ENCODE results near the gene NCAPH2. TPM values are rescaled to one million over a fixed set of nuclear protein-coding genes. Genes with fewer than 3 reads are reported as not detected.
A peak's percentile ranks its signal among the peaks of the same experiment; 100 is the strongest.
"Not testable (repeated sequence)": the region's sequence is repeated elsewhere in the genome, so short reads cannot be mapped to it uniquely, and the experiment has no call there.

Gene NCAPH2
- polyA plus RNA-seq, 1 donor: 36.3 TPM

DNA sequence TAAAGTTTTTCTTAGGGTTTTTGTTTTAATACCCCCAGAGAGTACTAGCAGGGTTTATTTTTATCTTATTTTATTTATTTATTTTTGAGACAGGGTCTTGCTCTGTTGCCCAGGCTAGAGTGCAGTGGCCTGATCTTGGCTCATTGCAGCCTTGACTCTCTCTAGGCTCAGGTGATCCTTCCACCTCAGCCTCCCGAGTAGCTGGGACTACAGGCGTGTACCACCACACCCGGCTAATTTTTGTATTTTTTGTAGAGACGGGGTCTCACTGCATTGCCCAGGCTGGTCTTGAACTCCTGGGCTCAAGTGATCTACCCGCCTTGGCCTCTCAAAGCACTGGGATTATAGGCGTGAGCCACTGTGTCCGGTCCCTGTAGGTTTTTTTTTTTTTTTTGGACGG is 12.2 kb downstream of the NCAPH2 start:
- DNase-seq: not testable (repeated sequence)

DNA sequence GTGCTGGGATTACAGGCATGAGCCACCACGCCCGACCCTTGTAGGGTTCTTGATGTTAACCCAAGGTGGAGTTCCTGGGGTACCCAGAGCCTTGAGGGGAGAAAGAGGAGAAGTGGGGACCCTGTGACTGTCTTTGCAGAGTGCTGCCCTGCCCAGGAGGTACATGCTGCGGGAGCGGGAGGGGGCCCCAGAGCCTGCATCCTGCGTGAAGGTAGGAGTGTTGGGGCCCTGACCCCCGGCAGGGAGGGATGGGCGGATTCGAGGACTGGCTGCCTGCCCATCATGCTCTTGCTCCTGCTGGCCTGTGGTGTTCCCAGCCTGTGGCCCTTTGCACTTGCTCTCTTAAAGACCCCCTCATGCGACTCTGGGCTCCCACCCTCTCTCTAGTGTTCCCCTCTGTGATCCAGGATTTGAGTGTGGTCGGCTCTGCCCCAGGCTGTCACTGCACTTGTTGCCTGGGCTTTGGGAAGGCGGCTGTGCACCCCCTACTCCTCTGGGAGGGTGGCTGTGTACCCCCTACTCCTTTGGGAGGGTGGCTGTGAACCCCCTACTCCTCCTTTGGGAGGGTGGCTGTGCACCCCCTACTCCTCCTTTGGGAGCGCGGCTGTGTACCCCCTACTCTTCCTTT is 12.9 kb downstream of the NCAPH2 start:
- no peak for DNase-seq

DNA sequence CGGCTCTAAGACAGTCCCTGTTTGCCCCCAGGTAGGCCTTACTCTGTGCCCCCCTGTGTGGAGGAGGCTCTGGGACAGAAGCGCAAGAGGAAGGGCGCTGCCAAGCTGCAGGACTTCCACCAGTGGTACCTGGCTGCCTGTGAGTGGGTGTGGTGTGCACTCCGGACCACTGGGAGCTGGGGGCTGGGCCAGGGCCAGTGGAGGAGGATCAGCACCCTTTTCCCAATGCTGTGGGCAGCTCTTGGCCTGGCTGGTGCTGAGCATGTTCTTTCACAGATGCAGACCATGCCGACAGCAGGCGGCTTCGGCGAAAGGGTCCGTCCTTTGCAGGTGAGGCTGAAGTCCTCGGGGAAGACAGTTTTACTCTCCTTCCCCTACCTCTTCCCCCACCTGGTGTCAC is 13.7 kb downstream of the NCAPH2 start:
- DNase-seq: no peak

- DNase-seq: no peak
Measured at GRCh38 chr22:50522208-50522805, 14.3 kb downstream of the NCAPH2 start.

GRCh38 chr22:50522806-50523438 is 14.9 kb downstream of the NCAPH2 start:
- no peak for DNase-seq

DNA sequence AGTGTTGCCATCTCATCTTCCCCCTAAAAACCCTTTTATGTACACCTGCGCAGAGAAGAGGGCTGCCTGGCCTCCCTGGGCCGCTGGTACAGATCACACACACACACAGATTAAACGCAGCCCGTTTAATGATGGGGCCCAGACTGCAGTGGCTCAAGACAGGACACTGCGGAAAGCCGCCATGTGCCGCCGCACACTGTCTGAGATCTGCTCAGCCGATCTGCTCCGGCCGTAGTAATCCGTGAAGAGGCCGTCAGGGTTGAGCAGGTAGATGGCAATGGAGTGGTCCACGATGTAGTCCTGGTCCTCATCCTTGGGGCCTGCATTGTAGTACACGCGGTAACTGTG is 15.4 kb downstream of the NCAPH2 start:
- DNase-seq: no peak

DNA sequence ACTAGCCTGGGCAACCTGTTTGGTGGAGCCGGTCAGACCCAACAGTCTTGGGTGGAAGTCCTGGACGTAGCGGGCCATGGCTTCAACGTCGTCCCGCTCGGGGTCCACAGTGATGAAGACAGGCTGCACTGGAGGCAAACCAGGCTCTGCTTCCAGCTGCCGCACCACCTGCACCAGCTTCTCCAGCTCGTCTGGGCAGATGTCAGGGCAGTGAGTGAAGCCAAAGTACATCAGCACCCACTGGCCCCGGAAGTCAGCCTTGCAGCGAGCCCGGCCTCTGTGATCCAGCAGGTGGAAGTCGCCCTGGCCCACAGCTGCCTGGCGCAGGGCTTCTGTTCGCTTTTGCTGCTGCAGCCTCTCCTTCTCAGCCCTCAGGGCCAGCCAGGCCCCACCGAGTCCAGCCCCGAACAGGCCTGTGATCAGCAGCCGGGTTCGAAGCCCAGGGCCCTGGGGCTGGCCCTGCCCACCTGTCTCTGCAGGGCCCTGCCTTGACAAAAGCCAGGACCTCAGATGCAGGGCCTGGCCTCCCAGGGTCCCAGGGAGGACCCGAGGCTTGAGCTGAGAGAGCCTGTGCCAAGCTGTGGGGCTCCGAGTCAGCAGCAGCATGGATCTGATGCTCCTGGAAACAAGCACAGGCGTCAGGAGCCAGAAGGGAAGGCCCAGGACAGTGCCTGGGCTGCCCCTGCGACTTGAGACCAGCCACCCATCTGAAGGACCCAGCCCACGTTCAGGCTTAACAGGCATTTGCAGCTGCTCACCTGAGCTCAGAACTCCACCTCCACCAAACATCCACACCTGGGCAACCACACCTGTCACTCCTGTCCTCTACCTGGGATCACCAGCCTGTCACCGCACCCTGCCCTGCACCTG is 16.0 kb downstream of the NCAPH2 start:
- no peak for DNase-seq

GRCh38 chr22:50524676-50525103 is 16.7 kb downstream of the NCAPH2 start:
- no peak for DNase-seq

GRCh38 chr22:50525104-50525857 is 17.3 kb downstream of the NCAPH2 start, which contains the start of gene SCO2:
TSS of gene SCO2 (minus strand) at chr22:50525598. CDS start at chr22:50524411, 1,187 bp downstream.
- peak; percentile 98 for DNase-seq

GRCh38 chr22:50525858-50526107 is 17.8 kb downstream of the NCAPH2 start:
- peak; percentile 86 for DNase-seq

DNA sequence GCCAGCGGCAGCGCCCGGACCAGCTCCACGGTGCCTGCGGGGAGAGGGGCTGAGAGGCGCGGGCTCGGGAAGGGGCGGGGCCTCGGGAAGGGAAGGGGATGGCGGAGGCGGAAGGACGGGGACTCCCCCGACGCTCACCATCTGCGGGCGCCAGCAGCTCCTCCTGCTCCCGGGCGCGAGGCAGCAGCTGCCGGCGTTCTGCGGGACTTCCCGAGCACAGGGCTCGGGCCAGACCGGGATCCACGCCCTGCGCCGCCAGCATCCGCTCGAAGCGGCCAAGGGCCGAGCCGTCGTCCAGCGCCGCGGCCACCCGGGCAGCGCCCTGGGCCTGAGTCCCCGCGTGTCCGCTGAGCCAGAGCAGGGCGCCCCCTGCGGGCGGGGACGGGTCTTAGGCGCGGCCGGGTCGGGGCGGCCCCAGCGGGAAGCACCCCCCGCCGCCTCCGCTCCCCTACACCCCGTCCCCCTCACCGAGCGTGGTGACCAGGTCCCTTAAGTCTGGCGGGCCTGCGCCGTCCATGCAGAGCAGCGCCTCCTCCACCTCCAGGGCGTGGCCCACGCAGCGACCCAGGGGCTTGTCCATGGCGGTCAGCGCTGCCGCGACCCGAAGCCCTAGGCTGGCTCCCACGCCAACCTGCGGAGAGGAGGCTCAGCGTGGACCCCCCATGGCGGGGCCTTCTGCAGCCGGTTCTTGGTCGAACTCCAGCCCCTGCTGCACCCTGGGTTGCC is 18.2 kb downstream of the NCAPH2 start:
- DNase-seq: no peak

DNA sequence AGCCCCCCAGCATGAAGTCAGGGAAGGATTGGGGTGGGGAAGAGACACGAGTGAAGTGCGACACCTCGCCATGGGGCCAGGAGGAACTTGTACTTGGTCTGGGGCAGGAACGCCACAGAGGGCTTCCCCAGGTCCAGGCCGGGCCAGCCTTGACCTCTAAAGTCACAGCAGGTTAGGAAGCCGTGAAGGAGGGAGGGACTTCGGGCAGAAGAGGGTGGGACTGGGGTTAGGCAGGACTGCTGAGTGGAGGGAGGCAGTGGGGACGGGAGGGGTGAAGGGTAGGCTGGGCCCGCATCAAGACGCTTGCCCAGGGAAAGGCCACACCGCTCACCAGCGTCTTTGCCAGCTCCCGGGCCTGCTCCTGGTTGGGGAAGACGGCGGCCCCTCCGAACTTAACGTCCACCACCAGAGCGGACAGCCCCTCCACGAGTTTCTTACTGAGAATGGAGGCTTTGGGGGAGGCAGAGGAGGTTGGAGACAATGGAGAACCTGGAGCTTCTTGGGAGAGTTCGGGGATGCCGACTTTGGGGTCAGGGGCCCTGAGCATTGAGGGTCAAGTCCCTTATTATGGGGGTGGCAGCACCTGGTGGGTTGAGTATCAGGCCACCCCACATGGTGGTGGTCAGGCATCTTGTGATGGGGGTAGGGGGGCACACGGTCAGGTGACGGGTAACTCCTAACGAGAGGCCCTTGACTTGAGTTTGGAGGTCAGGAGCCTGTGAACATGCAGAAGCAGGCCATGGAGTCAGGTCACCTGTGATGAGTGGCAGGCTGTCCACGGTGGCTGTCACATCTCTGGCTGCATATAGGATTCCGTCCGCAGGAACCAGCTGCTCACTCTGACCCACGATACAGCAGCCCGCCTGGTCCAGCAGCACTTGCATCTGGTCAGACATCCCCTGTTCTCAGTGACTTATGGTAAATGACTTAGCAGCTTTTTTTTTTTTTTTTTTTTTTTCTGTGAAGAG is 19.1 kb downstream of the NCAPH2 start:
- no peak for DNase-seq

DNA sequence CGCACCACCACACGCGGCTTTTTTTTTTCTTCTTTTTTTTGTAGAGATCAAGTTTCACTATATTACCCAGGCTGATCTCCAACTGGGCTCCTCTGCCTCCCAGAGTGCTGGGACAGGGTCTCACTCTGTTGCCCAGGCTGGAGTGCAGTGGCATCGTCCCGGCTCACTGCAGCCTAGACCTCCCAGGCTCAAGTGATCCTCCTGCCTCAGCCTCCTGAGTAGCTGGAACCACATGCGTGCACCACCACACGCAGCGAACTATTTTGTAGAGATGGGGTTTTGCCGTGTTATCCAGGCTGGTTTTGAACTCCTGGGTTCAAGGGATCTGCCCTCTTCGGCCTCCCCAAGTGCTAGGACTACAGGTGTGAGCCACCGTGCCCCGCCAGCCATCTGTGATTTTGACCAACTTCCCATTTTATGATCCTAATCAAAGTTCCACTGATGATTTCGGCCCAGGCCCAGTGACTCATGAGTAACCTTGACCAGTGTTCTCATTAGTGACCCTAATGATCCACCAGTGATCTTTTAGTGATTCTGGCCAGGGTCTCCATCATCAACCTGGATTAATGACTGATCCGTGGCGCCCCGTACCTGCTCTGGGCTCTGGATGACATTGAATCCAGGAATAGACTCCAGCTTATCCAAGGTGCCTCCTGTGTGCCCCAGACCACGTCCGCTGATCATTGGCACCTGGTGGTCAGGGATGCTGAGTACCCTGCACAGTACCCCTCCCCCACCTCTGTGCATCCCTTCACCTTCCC is 20.1 kb downstream of the NCAPH2 start:
- DNase-seq: no peak

GRCh38 chr22:50528682-50529415 is 20.8 kb downstream of the NCAPH2 start:
- no peak for DNase-seq

DNA sequence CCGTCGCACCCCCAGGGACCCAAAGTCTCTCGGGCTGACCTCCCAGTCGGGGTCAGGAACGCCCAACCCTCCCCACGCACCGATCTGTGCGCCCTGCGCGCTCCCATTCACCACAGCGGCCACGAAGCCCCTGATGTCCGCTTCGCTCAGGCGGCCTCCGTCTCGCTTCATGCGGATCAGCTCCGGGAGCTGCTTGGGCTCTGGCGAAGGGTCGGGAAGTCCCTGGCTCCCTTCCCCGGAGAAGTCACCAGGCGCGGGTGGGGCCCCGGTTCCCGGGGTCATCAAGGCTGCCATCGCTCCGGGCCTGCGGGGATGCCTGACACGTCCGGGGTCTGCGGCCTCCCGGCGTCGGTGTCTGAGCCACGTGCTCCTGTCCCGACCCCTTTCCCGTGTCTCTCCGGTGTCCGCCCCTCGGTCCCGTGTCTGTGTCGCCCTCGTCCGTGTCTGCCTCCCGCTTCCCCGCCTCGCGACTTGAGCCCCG is 21.4 kb downstream of the NCAPH2 start:
- DNase-seq: no peak

DNA sequence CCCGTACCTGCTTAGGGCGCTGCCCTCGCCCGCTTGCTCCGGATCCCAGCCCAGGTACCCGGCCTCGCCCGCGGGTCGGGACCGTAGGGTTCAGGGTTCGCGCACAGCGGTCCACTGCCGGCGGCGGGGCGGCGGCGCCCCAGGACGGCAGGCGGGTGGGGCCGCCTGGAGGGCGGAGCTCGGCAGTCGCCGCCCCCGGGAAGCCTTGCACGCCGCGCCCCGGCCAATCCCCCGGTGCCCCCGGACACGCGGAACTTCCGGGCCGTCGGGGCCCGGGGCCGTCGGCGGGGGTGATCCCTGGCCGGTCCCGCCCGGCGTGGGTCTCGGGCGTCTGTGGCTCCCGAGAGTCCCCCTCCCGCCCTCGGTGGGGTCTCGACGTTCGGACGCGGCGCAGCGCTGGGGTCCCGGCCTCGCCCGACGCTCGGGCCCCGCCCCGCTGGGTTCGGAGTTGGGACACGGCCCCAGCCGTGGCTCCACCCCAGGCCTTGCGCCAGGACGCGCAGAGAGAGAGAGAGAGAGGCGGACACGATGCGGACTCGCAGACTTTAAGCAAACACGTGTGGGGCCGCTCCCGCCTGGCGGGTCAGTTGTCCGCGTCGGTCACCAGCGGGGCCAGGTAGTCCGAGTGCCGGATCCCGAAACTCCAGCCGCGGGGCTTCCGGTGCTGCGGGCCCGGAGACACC is 22.0 kb downstream of the NCAPH2 start, which contains the start of gene TYMP:
TYMP (minus strand) TSS at position 116 of the 683 bp plus-strand sequence. CDS start 303 bp downstream, outside the sequence.
- peak; percentile 75 for DNase-seq

DNA sequence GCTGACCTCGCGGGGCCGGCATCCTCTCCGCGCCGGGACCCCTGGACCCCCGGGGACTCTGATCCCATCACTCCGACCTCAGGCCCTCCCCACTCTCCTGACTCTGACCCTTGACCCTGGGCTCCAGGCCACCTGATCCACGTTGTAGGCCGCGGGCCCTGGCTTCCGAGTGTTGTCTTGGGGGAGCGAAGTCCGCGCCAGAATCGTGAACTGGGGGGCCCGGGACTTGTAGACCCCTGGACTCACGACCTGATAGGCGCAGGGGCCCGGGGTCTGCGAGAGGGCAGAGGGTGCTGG is 22.5 kb downstream of the NCAPH2 start:
- DNase-seq: no peak

DNA sequence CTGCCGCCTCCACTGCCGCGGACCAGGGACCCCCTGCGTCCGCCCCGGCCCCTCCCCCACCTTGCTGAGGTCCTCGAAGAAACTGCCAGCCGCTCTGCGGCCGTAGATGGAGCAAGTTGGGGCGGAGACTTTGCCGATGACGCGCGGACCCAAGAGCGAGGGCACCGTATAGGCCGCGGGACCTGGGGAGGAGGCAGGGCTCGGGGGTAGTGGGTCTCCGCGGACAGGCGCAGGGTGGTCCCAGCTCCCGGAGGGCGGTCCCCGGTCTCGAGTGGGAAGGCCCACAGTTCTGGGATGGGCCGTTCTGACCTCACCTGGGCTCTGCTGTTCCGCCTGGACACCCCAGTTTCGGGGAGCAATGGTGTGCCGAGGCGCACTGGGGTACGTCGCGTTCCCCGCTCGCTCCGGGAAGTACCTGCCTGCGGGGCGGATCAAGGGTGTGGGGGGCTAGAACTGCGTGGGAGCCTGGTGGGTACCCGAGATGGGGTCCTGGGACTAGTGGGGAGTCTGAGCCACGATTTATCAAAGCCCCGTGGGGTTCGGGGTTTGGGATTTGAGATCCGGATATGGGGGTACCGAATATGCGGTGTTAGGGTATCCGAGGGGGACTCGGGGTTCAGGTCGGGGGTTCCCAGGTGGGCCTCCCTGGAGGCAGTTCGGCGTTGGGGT is 23.0 kb downstream of the NCAPH2 start:
- DNase-seq: peak; percentile 73
